Smooth muscle cell of the pulmonary artery (primary cell): ENCODE data around the gene SLC4A8. TPM values are rescaled to one million over a fixed set of nuclear protein-coding genes. Genes with fewer than 3 reads are reported as not detected.

Experiments
- total RNA-seq: library from RNA; depleted of rRNA; stranded (reverse); fragments of >200 nt; gene quantifications from 2 replicates; pipeline ENCODE4 v1.2.3, GENCODE V29; 2014

Gene SLC4A8
- total RNA-seq, result 1.6 and 5.4 TPM in 2 replicates

GRCh38 chr12:51424662-51425539 lies at the start of gene SLC4A8:
Gene SLC4A8 (plus strand): TSS chr12:51424831. CDS start chr12:51424988, 157 bp downstream.

GRCh38 chr12:51391283-51392123 lies 33.1 kb upstream of the SLC4A8 start, which contains the start of gene GALNT6:
Gene GALNT6 (minus strand): TSS chr12:51391406. CDS start chr12:51379781, 11,625 bp downstream.

Other genes with a start within 250 kb of the SLC4A8 start
- gene POU6F1, start 206.8 kb upstream of the SLC4A8 start, total RNA-seq, result 3.5 and 5.2 TPM in 2 replicates
- 108 and 112 TPM in 2 replicates for gene DAZAP2, start 186.0 kb upstream of the SLC4A8 start, total RNA-seq
- gene SMAGP, start 154.4 kb upstream of the SLC4A8 start, total RNA-seq, result 9.6 and 19.1 TPM in 2 replicates
- not detected in 2 replicates for gene BIN2, start 100.7 kb upstream of the SLC4A8 start, total RNA-seq
- not detected in 2 replicates for gene CELA1, start 78.2 kb upstream of the SLC4A8 start, total RNA-seq
- 11.6 and 105 TPM in 2 replicates for gene GALNT6, start 33.4 kb upstream of the SLC4A8 start, total RNA-seq
- 19.2 and 33.1 TPM in 2 replicates for gene SCN8A, start 166.4 kb downstream of the SLC4A8 start, total RNA-seq